ENCODE measurements around the gene TMOD2. TPM values are rescaled to one million over a fixed set of nuclear protein-coding genes. Genes with fewer than 3 reads are reported as not detected.

Gene TMOD2
- total RNA-seq, 1 donor from 2014 or later = 11.4 TPM

- no peak for DNase-seq (ENCODE audit: extremely low read depth, low read depth, low spot score)
Observed at GRCh38 chr15:51735228-51736010, 16.0 kb upstream of the TMOD2 start.

DNA sequence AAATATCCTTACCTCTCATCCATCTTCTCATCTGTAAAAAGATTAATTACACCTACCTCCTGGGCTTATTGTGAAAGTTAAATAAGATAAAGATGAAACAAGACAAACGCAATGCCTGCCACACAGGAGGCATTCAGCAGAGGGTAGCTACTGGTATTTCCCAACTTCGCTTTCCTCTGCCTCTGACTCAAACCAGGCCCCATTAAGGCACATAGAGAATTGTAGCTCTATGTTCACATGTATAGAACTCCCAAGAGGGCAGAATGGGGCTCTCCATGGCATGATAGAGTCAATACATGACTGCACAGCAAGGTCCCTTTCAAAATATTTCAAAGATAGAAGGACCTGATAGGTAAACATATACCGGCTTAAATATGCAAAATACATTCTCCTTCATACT lies 15.3 kb upstream of the TMOD2 start:
- DNase-seq (ENCODE audit: extremely low read depth, low read depth, low spot score) = no peak

DNA sequence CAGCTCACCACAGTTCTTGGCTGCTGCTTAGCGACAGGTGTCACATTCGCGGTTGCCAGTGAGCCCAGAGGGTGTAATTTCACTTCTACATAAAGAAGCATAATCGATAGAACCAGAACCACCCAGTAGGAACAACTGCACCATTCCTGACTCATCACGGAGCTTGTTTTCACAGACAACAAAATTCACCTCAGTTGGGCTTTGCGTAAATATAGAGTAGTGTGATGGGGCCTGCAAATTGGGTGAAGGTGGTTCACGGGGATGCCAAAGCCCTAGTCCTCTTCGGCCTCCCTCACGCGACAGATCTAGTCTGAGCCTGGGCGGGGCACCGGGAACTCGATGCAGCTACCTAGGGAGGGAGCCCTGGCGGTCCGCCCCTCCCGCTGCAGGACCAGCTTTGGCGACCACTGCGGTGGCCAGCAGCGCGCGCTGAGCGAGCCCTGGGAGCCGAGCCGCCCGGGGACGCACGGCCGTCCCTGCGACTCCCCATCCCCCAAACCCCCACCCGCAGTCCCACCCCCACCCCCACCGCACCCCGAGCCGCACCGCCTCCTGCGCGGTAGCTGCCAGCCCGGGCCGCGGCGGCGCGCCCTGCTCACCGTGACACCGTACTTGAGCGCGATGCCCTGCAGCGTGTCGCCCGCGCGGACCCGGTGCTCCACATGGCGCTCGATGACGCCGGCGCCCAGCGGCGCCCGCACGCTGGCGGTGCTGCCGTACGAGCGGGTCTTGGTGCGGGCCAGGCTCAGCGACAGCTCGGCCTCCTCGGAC lies 14.5 kb upstream of the TMOD2 start:
- no peak for DNase-seq (ENCODE audit: extremely low read depth, low read depth, low spot score)

DNA sequence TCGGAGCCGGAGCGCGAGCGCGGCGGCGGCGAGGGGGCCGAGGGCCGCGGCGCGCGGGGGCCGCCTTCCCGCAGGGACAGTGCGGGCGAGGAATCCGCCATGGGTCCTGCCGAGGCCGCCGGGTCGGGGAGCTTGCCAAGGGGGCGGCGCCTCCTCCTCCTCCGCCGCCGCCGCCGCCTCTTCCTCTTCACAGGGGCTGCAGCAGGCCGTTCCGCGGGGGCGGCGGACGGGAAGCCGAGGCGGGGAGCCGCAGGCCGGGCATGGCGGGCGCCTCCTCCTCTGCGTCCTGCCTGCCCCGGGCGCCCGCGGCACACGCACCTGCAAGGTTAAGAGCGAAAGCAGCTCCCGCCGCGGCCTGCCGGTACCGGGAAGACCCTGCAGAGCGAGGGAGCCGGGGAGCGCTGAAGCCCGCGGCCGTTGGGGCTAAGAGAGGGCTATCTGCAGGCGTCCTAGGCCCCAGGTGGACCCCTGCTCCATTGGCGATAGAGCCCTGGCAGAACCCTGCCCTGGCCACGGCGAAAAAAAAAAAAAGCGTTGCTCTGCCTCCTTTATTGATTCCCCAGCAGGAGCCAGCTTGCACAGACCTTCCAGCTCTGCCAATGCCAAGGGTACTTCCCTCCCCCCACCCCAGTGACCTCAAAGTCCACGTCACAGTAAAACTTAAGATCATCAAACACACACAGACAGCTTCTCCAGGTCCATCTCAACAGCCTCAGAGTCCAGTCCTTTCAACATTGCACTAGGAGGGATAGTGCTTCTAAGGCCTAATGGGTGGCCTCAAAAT lies 13.7 kb upstream of the TMOD2 start, which contains the start of gene LYSMD2:
Gene LYSMD2 (minus strand): TSS at position 134 of the 784 bp plus-strand sequence. CDS start 33 bp downstream, at position 101.
- DNase-seq (ENCODE audit: extremely low read depth, low read depth, low spot score) = no peak

- no peak for DNase-seq (ENCODE audit: extremely low read depth, low read depth, low spot score)
Observed at GRCh38 chr15:51738553-51738952, 12.8 kb upstream of the TMOD2 start.

- no peak for DNase-seq (ENCODE audit: extremely low read depth, low read depth, low spot score)
Observed at GRCh38 chr15:51739061-51739712, 12.2 kb upstream of the TMOD2 start.

GRCh38 chr15:51749307-51749706 lies 2.1 kb upstream of the TMOD2 start:
- no peak for DNase-seq (ENCODE audit: extremely low read depth, low read depth, low spot score)

DNA sequence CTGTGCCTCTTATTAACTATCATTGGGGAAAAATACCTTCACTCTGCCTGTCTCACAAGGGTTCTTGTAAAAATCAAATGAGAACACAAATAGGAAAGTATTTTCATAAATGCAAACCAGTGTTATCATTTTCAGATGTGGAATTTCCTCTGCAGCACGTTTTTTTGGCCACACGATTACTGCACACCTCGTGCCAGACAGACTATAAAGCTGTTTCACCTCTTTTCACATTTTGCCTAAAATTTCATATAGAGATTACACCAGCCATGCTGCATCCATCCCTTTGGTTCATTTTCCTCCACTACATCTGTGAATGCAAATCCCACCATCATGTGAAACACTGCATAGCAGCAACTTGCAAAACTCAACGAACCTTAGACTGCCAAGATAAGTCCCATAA lies 1.2 kb upstream of the TMOD2 start:
- no peak for DNase-seq (ENCODE audit: extremely low read depth, low read depth, low spot score)

GRCh38 chr15:51751697-51752683 lies 593 bp downstream of the TMOD2 start:
- no peak for DNase-seq (ENCODE audit: extremely low read depth, low read depth, low spot score)

DNA sequence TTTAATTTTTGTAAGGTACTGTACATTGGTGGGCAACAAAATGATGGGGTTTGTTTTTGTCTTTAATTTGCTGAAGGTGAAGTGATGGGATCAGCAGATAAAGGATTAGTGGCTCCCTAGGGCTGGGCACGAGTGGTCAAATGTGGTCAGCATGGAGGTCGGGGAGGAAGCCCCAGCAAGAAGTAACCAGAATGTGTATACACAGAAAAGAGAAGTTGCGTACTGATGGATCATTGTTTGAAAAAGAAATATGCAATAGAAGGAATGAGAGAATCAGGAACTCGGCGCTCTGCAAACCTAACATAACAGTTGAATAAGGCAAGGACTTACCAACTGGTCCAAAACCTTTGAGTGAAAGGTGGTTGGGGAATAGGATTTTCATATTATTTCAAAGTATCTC lies 1.5 kb downstream of the TMOD2 start:
- DNase-seq (ENCODE audit: extremely low read depth, low read depth, low spot score) = no peak

GRCh38 chr15:51754267-51754666 lies 2.9 kb downstream of the TMOD2 start:
- no peak for DNase-seq (ENCODE audit: extremely low read depth, low read depth, low spot score)

GRCh38 chr15:51755790-51756189 lies 4.4 kb downstream of the TMOD2 start:
- DNase-seq (ENCODE audit: extremely low read depth, low read depth, low spot score) = no peak

- DNase-seq (ENCODE audit: extremely low read depth, low read depth, low spot score) = no peak
Observed at GRCh38 chr15:51756482-51756881, 5.1 kb downstream of the TMOD2 start.

GRCh38 chr15:51757450-51757849 lies 6.1 kb downstream of the TMOD2 start:
- DNase-seq (ENCODE audit: extremely low read depth, low read depth, low spot score) = no peak

DNA sequence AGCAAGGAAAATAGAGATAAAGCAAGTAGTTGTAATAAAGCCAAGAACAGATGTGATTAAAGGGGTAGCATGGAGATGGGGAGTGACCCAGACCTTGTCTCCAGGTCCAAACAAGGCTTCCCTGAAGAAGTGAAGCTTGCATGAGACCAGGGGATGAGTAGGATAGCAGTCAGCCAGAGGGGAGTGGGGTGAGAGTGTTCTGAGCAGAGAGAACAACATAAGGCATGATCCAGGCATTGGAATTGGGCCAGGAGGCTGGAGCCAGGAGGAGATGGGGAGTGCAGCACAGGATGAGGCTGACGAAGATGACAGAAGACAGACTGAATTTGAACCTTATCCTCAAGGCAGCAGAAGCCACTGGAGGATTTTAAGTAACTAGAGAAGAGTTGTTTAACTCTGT lies 7.2 kb downstream of the TMOD2 start:
- no peak for DNase-seq (ENCODE audit: extremely low read depth, low read depth, low spot score)

- DNase-seq (ENCODE audit: extremely low read depth, low read depth, low spot score) = no peak
Observed at GRCh38 chr15:51759557-51760070, 8.2 kb downstream of the TMOD2 start.

GRCh38 chr15:51760805-51761204 lies 9.4 kb downstream of the TMOD2 start:
- no peak for DNase-seq (ENCODE audit: extremely low read depth, low read depth, low spot score)

GRCh38 chr15:51765751-51766150 lies 14.4 kb downstream of the TMOD2 start:
- DNase-seq (ENCODE audit: extremely low read depth, low read depth, low spot score) = no peak

GRCh38 chr15:51766341-51766740 lies 14.9 kb downstream of the TMOD2 start:
- no peak for DNase-seq (ENCODE audit: extremely low read depth, low read depth, low spot score)
